DND-41 (cell line): ENCODE data around the gene CHD1.

Experiments
- ATAC-seq: fragments of 200-7000 bp; cut with Tn5 transposase; 3 replicates; pipeline ENCODE4 v1.9.1; 2021; ENCODE audit warnings: low read depth; ENCODE audit not compliant: insufficient read depth
- DNase-seq: peaks from one replicate; pipeline ENCODE4 v3.0.0-alpha.2; 2020
- H2AFZ ChIP-seq: 2 replicates; pipeline ENCODE4 v1.6.0; 2012; ENCODE audit warnings: low read depth, low read length
- H3K27ac ChIP-seq: 2 replicates; pipeline ENCODE4 v1.5.1; 2012; ENCODE audit warnings: low read length, inconsistent platforms
- H3K27me3 ChIP-seq: fragments of 200-600 bp; sonication (generic); 2 replicates; pipeline ENCODE4 v1.6.0; 2012; ENCODE audit warnings: low read length, mild to moderate bottlenecking, inconsistent platforms; ENCODE audit not compliant: insufficient read depth, poor library complexity
- H3K36me3 ChIP-seq: 2 replicates; pipeline ENCODE4 v1.5.1; 2012; ENCODE audit warnings: low read length, inconsistent platforms; ENCODE audit not compliant: insufficient read depth
- H3K4me1 ChIP-seq: 2 replicates; pipeline ENCODE4 v1.5.1; 2012; ENCODE audit warnings: mild to moderate bottlenecking, low read length; ENCODE audit not compliant: insufficient read depth
- H3K4me2 ChIP-seq: 2 replicates; pipeline ENCODE4 v1.6.0; 2012; ENCODE audit warnings: mild to moderate bottlenecking, moderate library complexity, low read length, inconsistent platforms; ENCODE audit not compliant: insufficient read depth
- H3K4me3 ChIP-seq, 2 experiments: fragments of 200-600 bp in 1 of 2; shearing (Covaris generic) in 1 of 2; 2 replicates each; pipeline ENCODE4 v1.5.1; 2012 to 2016; ENCODE audit warnings: inconsistent platforms in 2 of 2, low read length in 2 of 2, mild to moderate bottlenecking in 2 of 2, low read depth in 1 of 2, moderate library complexity in 1 of 2
- H3K79me2 ChIP-seq: 2 replicates; pipeline ENCODE4 v1.6.0; 2012; ENCODE audit warnings: low read length, inconsistent platforms; ENCODE audit not compliant: insufficient read depth
- H3K9ac ChIP-seq: 2 replicates; pipeline ENCODE4 v1.6.0; 2012; ENCODE audit warnings: low read depth, mild to moderate bottlenecking, inconsistent platforms, low read length, moderate library complexity
- H3K9me3 ChIP-seq: 2 replicates; pipeline ENCODE4 v1.5.1; 2012; ENCODE audit warnings: low read length, moderate library complexity, mild to moderate bottlenecking, inconsistent platforms; ENCODE audit not compliant: insufficient read depth, severe bottlenecking
- H4K20me1 ChIP-seq: 2 replicates; pipeline ENCODE4 v1.6.0; 2012; ENCODE audit warnings: low read length; ENCODE audit not compliant: insufficient read depth
- CTCF ChIP-seq: IDR thresholded peaks from 2 replicates; pipeline ENCODE4 v1.5.1; 2012; ENCODE audit warnings: borderline replicate concordance, low read length, moderate library complexity, mild to moderate bottlenecking; ENCODE audit not compliant: poor library complexity, severe bottlenecking; ENCODE audit errors: extremely low read depth
- EZH2 ChIP-seq: IDR thresholded peaks from 3 replicates; pipeline ENCODE4 v1.6.1; 2012; ENCODE audit warnings: borderline replicate concordance, low read depth, mild to moderate bottlenecking, moderate library complexity, low read length, inconsistent platforms; ENCODE audit not compliant: severe bottlenecking

The CHD1 gene

DNA sequence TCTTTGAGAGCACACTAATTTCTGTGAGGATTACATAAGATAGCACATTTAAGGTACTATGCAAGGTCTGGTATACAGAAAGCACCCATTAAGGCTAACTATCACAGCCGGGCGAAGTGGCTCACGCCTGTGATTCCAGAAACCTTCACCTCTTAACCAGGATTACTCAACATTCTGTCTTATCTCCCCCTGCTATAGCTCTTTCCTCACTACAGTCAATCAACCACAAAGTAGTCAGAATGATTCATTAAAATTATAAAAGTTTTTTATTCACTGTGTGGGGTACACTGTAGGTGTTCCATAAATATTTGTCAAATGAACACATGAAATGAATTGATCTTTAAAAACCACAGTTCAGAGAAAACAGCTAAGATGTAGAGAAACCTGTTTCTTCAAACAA, 48.7 kb downstream of the CHD1 start:
- no peaks in the 10 kb centered on the region for H3K4me1 ChIP-seq
- ATAC-seq, result no peak
- no peaks in the 10 kb centered on the region for H3K27me3 ChIP-seq
- no peak for DNase-seq
- H3K4me3 ChIP-seq, result no peak overlapping the region
- peaks cover 4% of the 10 kb centered on the region; the same call in 1 of the 2 replicates for H4K20me1 ChIP-seq
- peaks cover 92% of the 10 kb centered on the region for H3K36me3 ChIP-seq
- H3K79me2 ChIP-seq, result peaks cover 13% of the 10 kb centered on the region
- no peak overlapping the region for H2AFZ ChIP-seq
- H3K9ac ChIP-seq, result no peak overlapping the region
- H3K9me3 ChIP-seq, result no peaks in the 10 kb centered on the region
- H3K27ac ChIP-seq, result no peak overlapping the region
- TF ChIP-seq EZH2, result no peak
- TF ChIP-seq CTCF, result no peak
- H3K4me2 ChIP-seq, result no peak overlapping the region

DNA sequence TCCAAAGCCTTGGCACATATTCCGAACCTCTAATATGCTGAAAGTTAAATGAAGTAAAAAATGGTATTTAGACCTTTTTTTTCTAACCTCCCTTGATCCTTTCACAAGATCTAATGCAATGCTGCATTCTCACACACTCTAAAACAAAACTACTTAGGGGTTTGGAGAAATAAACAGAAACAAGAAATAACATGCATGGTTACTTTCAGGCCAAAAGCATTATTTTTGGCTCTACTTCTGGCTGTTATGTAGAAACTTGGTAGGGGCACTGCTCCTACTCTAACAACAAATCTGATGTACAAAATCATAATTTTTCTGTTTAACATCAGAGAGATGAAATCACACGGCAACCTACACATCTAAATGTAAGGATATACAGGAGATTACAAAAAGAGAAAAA, 51.2 kb downstream of the CHD1 start:
- DNase-seq (no peak), ATAC-seq (no peak)
- no peaks in the 10 kb centered on the region for H3K9me3 ChIP-seq
- H3K4me2 ChIP-seq, result no peak overlapping the region
- H3K36me3 ChIP-seq, result peaks cover 95% of the 10 kb centered on the region
- no peaks in the 10 kb centered on the region for H3K27me3 ChIP-seq
- TF ChIP-seq EZH2 (no peak), CTCF (no peak)
- no peak overlapping the region for H3K9ac ChIP-seq
- peaks cover 4% of the 10 kb centered on the region; the same call in 1 of the 2 replicates for H4K20me1 ChIP-seq
- H3K4me3 ChIP-seq, result no peak overlapping the region
- H2AFZ ChIP-seq, result no peak overlapping the region
- H3K4me1 ChIP-seq, result no peaks in the 10 kb centered on the region
- H3K27ac ChIP-seq, result no peak overlapping the region
- H3K79me2 ChIP-seq, result peaks cover 11% of the 10 kb centered on the region

- ATAC-seq (no peak), DNase-seq (no peak)
- no peak overlapping the region for H3K27ac ChIP-seq
- TF ChIP-seq CTCF (no peak), EZH2 (no peak)
- H3K4me1 ChIP-seq, result no peaks in the 10 kb centered on the region
- no peak overlapping the region for H3K4me3 ChIP-seq
- no peaks in the 10 kb centered on the region for H3K27me3 ChIP-seq
- H4K20me1 ChIP-seq, result no peaks in the 10 kb centered on the region
- no peak overlapping the region for H2AFZ ChIP-seq
- no peak overlapping the region for H3K4me2 ChIP-seq
- H3K79me2 ChIP-seq, result peaks cover 5% of the 10 kb centered on the region; the same call in 1 of the 2 replicates
- peaks cover 98% of the 10 kb centered on the region for H3K36me3 ChIP-seq
- H3K9ac ChIP-seq, result no peak overlapping the region
- H3K9me3 ChIP-seq, result no peaks in the 10 kb centered on the region
Observed at GRCh38 chr5:98872674-98873073, 56.1 kb downstream of the CHD1 start.

DNA sequence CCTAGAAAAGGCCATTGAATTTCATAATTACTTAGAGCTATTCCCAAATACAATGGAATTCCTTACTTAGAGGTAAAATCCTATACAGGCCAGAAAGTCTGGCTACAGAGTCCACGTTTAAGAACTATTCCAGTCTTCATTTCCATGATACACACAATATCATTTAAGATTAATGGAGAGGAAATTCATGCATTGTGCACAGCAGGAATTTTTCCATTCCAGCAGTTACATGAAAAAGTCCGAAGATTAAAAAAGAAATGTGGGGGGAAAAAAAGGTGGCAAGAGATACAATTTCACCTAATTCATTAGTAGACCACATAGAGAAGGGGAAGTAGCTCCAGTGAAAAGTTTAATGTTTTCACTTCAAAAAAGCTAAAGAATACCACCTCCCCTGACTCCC, 63.1 kb downstream of the CHD1 start:
- no peak overlapping the region for H3K27ac ChIP-seq
- no peak for DNase-seq
- no peak overlapping the region for H3K4me2 ChIP-seq
- no peak overlapping the region for H3K9ac ChIP-seq
- H3K79me2 ChIP-seq, result no peaks in the 10 kb centered on the region
- H4K20me1 ChIP-seq, result no peaks in the 10 kb centered on the region
- H3K9me3 ChIP-seq, result no peaks in the 10 kb centered on the region
- no peaks in the 10 kb centered on the region for H3K27me3 ChIP-seq
- H2AFZ ChIP-seq, result no peak overlapping the region
- no peak for ATAC-seq
- no peaks in the 10 kb centered on the region for H3K4me1 ChIP-seq
- H3K36me3 ChIP-seq, result peaks cover 96% of the 10 kb centered on the region
- no peak overlapping the region for H3K4me3 ChIP-seq
- TF ChIP-seq CTCF, result no peak
- TF ChIP-seq EZH2, result no peak
